ENCODE data around the gene EBLN2.

The EBLN2 gene

GRCh38 chr3:73061416-73061815 is at the start of gene EBLN2:
Gene EBLN2 (plus strand): TSS chr3:73061659. CDS start chr3:73062082, 423 bp downstream.
- DNase-seq: no peak

GRCh38 chr3:73018298-73018697 is 43.2 kb upstream of the EBLN2 start:
- DNase-seq: no peak

- no peak for DNase-seq
Observed at GRCh38 chr3:73018790-73019441, 42.5 kb upstream of the EBLN2 start.

GRCh38 chr3:73021301-73021835 is 40.1 kb upstream of the EBLN2 start:
- DNase-seq: no peak

- no peak for DNase-seq
Observed at GRCh38 chr3:73024836-73025235, 36.6 kb upstream of the EBLN2 start.

- no peak for DNase-seq
Observed at GRCh38 chr3:73026111-73026759, 35.2 kb upstream of the EBLN2 start.

- DNase-seq: no peak
Observed at GRCh38 chr3:73026760-73027113, 34.7 kb upstream of the EBLN2 start.

GRCh38 chr3:73028803-73029202 is 32.7 kb upstream of the EBLN2 start:
- DNase-seq: no peak

GRCh38 chr3:73029321-73029796 is 32.1 kb upstream of the EBLN2 start:
- DNase-seq: no peak

GRCh38 chr3:73030073-73030597 is 31.3 kb upstream of the EBLN2 start:
- no peak for DNase-seq

GRCh38 chr3:73031573-73032103 is 29.8 kb upstream of the EBLN2 start:
- no peak for DNase-seq

- no peak for DNase-seq
Observed at GRCh38 chr3:73036694-73037591, 24.5 kb upstream of the EBLN2 start.

GRCh38 chr3:73041537-73041936 is 19.9 kb upstream of the EBLN2 start:
- DNase-seq: no peak

GRCh38 chr3:73043414-73043813 is 18.0 kb upstream of the EBLN2 start:
- no peak for DNase-seq

GRCh38 chr3:73045391-73045790 is 16.1 kb upstream of the EBLN2 start:
- DNase-seq: no peak

GRCh38 chr3:73046195-73046594 is 15.3 kb upstream of the EBLN2 start:
- no peak for DNase-seq

- no peak for DNase-seq
Observed at GRCh38 chr3:73049319-73049718, 12.1 kb upstream of the EBLN2 start.

GRCh38 chr3:73052857-73053256 is 8.6 kb upstream of the EBLN2 start:
- no peak for DNase-seq

- DNase-seq: no peak
Observed at GRCh38 chr3:73055583-73055982, 5.9 kb upstream of the EBLN2 start.

GRCh38 chr3:73056014-73056844 is 5.2 kb upstream of the EBLN2 start:
- no peak for DNase-seq

- no peak for DNase-seq
Observed at GRCh38 chr3:73056845-73057150, 4.7 kb upstream of the EBLN2 start.

- no peak for DNase-seq
Observed at GRCh38 chr3:73060302-73060723, 1.1 kb upstream of the EBLN2 start.

Measured in activated gamma-delta T cell treated with Interleukin-2 at 50 U/mL for 16 hours (primary cell).